Dendritic cell treated with granulocyte-macrophage colony-stimulating factor and Interleukin-4, amounts not matched to agents 40 ng/mL and 50 ng/mL, for 4 days (primary cell): Measurements from ENCODE around the gene GSE1.

Experiments
- H3K27ac Mint-ChIP-seq: one replicate; pipeline ENCODE4 v1.8.0; 2022; ENCODE audit warnings: mild to moderate bottlenecking, mixed read lengths
- H3K27me3 Mint-ChIP-seq: one replicate; pipeline ENCODE4 v1.8.0; 2022; ENCODE audit warnings: mild to moderate bottlenecking, mixed read lengths
- H3K36me3 Mint-ChIP-seq: one replicate; pipeline ENCODE4 v1.8.0; 2022; ENCODE audit warnings: low read depth, mixed read lengths
- H3K4me1 Mint-ChIP-seq: one replicate; pipeline ENCODE4 v1.8.0; 2022; ENCODE audit warnings: low read depth, mixed read lengths
- H3K4me3 Mint-ChIP-seq: one replicate; pipeline ENCODE4 v1.8.0; 2022; ENCODE audit warnings: mild to moderate bottlenecking, moderate library complexity, mixed read lengths
- H3K9me3 Mint-ChIP-seq: one replicate; pipeline ENCODE4 v1.8.0; 2022; ENCODE audit warnings: mixed read lengths
- intact Hi-C: fragments of 100-400 bp; cut with micrococcal nuclease; formaldehyde crosslinking; loops from one replicate; pipeline ENCODE4 v1.15.0; 2022

The GSE1 gene

DNA sequence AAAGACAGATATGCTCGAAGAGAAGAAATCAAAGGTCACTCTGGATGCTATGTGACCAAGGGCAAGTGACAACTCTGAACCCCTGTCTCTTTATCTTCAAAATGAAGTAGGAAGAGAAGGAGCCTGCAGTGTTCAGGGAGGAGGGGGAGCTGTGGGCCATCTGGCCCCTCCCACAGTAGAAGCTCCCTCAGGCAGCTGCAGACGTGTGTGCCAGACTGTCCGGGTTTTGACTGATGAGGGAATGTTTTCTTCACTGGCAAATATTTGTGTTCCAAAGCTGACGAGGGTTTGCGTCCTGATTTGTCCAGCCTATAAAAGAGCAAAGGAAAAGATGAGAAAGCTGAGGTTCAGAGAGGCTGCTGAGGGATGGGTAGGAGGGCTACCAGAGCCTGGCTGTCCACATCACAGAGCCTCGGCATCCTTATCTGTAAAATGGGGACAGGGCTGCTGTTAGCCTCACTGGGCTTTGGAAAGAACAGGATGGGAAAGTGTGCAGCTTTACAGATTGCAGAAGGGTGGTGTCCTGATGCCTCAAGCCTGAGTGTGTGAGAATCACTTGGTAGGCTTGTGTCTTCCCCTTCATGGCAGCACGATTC is 77.4 kb downstream of the GSE1 start:
- intact Hi-C loops, result no loop called here
- H3K9me3 Mint-ChIP-seq, result no peaks in the 10 kb centered on the region
- H3K4me1 Mint-ChIP-seq, result peaks cover 13% of the 10 kb centered on the region
- H3K4me3 Mint-ChIP-seq, result no peak overlapping the region
- H3K27ac Mint-ChIP-seq, result no peak overlapping the region
- no peaks in the 10 kb centered on the region for H3K36me3 Mint-ChIP-seq
- H3K27me3 Mint-ChIP-seq, result peaks cover 13% of the 10 kb centered on the region

DNA sequence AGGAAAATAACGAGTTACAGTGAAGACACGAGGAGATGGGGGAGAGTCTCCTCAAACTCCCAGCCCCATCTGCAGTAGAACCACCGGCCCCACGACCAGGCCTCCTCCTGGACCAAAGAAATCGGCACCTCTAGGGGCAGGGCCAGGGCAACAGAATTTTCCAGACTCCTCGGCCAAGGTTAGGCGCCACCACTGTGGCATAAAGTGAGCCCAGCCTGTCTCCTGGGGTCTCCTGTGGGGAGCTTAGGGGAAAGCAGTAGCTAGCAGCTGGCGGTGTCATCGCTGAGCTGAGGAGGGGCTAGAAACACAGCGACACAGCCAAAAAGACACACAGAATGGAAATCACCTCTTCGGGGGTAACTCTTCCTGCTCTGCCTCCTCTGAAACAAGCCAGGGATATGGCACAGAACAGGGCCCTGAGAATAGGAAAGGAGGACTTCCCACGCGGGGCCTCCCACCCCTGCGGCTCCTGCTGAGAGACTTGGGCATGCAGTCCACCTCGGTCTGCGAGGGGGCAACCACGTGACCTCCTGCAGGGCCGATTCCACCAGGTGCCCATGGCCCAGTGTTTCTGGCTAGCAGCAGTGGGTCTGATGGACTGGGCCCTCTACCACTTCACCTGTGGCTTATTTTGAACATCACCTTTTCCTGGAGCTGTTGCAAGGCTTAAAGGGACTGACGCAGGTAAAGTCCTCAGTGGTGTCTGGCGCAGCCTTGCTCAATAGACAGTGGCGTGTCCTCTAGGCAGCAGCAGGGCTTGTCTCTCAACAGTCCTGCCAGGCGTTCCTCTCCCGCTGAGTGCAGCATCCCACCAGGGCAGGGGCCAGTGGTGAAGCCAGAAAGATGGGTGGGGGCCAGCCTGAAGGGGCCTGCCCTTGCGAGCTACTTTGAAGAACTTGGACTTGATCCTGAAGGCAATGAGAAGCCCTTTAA is 82.3 kb downstream of the GSE1 start:
- H3K36me3 Mint-ChIP-seq, result no peaks in the 10 kb centered on the region
- H3K9me3 Mint-ChIP-seq, result no peaks in the 10 kb centered on the region
- H3K27me3 Mint-ChIP-seq, result peaks cover 25% of the 10 kb centered on the region
- H3K27ac Mint-ChIP-seq, result no peak overlapping the region
- intact Hi-C loops, result no loop called here
- peaks cover 16% of the 10 kb centered on the region for H3K4me1 Mint-ChIP-seq
- H3K4me3 Mint-ChIP-seq, result no peak overlapping the region

DNA sequence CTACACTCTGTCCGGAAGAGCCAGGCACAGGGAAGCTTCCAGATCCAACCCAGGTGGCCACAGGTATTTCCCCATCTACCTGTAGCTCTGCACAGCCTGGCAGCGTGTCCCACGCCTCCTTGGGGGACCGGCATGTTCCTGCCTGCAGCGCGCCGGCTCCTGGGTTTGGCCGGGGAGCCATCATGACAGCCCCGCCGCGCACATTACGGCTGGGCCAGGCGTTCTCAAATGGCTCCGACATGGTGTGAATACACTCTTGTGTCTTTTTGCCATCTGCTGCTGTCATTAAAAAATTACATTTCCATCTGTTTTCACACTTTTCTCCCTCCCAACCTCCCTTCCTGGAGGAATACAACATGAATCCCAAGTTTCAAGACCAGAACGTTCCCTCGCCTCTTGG is 83.7 kb downstream of the GSE1 start:
- H3K27me3 Mint-ChIP-seq, result peaks cover 23% of the 10 kb centered on the region
- no peaks in the 10 kb centered on the region for H3K36me3 Mint-ChIP-seq
- intact Hi-C loops, result no loop called here
- no peak overlapping the region for H3K27ac Mint-ChIP-seq
- no peaks in the 10 kb centered on the region for H3K9me3 Mint-ChIP-seq
- H3K4me3 Mint-ChIP-seq, result no peak overlapping the region
- peaks cover 16% of the 10 kb centered on the region for H3K4me1 Mint-ChIP-seq

DNA sequence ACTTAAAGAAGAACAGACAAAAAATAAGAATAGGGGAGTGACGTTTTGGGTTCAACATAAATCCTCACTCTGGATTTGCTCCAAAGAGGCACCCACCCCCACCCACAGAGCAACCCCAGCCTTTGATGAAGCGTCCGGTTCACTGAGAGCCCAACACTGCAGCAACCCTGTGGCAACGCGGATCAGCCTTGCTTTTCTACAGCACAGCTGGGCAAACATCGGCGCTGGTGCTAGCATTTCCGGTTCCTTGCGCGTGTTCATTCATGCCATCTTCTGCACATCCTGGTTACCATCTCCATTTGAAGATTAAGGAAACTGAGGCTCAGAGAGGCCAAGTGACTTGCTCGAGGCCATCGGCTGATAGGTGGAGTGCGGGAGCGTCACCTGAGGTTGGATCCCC is 84.3 kb downstream of the GSE1 start:
- H3K9me3 Mint-ChIP-seq, result no peaks in the 10 kb centered on the region
- peaks cover 23% of the 10 kb centered on the region for H3K27me3 Mint-ChIP-seq
- H3K4me3 Mint-ChIP-seq, result no peak overlapping the region
- no peaks in the 10 kb centered on the region for H3K36me3 Mint-ChIP-seq
- intact Hi-C loops, result no loop called here
- H3K4me1 Mint-ChIP-seq, result peaks cover 21% of the 10 kb centered on the region
- no peak overlapping the region for H3K27ac Mint-ChIP-seq

DNA sequence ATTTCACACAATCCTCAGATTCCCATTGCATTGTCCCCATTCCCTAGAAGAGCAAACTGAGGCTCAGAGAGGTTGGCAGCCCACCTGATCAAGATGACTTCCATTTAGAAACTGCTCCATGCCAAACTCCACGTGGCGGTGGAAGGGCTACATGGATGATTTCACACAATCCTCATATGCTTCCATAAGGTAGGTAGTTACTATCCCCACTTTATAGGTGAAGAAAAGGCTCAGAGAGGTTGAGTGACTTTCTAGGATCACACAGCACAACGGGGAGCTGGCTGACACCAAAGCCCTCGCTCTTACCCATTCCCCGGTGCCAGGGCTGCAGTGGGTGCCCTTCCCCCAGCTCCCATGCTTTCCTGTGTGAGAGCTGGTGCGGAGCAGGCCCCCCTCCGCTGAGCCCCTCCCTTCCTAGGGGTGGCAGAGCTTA is 85.4 kb downstream of the GSE1 start:
- H3K27ac Mint-ChIP-seq, result no peak overlapping the region
- intact Hi-C loops, result no loop called here
- peaks cover 17% of the 10 kb centered on the region for H3K4me1 Mint-ChIP-seq
- no peaks in the 10 kb centered on the region for H3K9me3 Mint-ChIP-seq
- no peak overlapping the region for H3K4me3 Mint-ChIP-seq
- H3K36me3 Mint-ChIP-seq, result no peaks in the 10 kb centered on the region
- H3K27me3 Mint-ChIP-seq, result peaks cover 21% of the 10 kb centered on the region

DNA sequence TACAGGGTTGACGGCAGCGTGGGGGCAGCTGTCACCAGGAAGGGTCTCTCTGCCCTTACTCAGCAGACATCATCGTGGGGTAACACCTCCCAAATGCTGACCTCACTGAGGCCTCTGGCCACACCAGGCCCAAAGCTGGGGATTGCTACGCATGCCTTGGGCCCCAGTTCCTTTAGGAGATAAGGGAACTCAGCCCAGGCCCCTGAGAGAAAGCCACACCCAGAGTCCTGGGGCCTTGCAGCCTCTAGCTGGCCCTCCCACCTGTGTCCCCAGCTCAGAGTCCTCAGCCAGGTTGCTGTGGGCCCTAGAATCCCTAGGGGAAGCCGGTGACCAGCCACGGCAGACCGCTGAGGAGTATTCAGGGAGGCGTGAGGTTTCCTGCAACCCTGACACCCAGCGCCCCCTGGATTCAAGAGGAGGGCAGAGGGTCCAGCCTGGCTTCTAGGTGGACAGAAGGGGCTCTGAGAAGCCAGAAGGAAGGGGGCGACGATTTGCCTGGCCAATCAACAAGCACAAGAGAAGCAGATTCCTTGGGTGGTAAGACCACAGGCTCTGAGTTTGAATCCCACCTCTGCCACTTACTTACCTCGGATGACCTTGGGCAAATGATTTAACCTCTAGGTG is 85.9 kb downstream of the GSE1 start:
- intact Hi-C loops, result no loop called here
- no peaks in the 10 kb centered on the region for H3K9me3 Mint-ChIP-seq
- no peak overlapping the region for H3K27ac Mint-ChIP-seq

DNA sequence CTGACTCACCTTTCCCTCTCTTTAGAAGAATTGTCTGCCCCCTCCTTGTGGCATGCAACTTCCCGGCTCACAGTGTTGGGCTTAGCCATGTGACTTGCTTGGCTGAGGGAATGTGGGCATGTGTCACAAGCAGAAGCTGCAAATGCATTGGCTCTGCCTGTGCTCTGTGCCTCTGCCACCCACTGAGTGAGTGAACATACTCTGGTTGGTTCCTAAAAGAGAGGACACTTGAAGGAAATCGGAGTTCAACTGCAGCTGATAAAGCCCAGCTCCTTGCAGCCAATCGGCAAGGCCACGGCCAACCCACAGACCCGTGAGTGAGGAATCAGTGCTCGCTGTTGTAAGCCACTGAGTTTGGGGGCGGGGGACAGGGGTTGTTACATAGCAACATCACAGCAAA is 86.5 kb downstream of the GSE1 start:
- peaks cover 16% of the 10 kb centered on the region for H3K4me1 Mint-ChIP-seq
- no peak overlapping the region for H3K27ac Mint-ChIP-seq
- no peaks in the 10 kb centered on the region for H3K9me3 Mint-ChIP-seq
- intact Hi-C loops, result no loop called here
- H3K36me3 Mint-ChIP-seq, result no peaks in the 10 kb centered on the region
- peaks cover 19% of the 10 kb centered on the region for H3K27me3 Mint-ChIP-seq
- H3K4me3 Mint-ChIP-seq, result no peak overlapping the region

More for the DNA sequence above, 85.9 kb downstream of the GSE1 start:
- Mint-ChIP-seq H3K36me3 (no peaks in the 10 kb centered on the region), H3K27me3 (peaks cover 21% of the 10 kb centered on the region), H3K4me1 (peaks cover 16% of the 10 kb centered on the region), H3K4me3 (no peak overlapping the region)

DNA sequence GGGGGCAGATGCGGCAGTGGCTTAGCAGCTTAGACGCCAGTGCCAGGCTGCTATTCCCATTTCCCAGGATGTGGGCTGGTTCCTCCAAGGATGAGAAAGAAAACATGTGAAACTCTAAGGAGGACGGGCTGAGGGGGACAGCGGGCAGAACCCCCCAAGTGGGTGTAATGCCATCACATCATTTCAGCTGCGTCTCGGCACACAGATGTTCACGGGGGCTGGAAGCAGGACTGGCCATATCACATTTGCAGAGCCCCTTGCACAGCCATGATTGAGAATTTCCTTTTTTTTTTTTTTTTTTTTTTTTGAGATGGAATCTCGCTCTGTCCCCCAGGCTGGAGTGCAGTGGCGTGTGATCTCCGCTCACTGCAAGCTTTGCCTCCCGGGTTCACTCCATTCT is 90.9 kb downstream of the GSE1 start:
- Mint-ChIP-seq H3K4me3 (no peak overlapping the region), H3K36me3 (peaks cover 14% of the 10 kb centered on the region), H3K4me1 (peaks cover 15% of the 10 kb centered on the region), H3K27me3 (peaks cover 1% of the 10 kb centered on the region), H3K9me3 (no peaks in the 10 kb centered on the region), H3K27ac (no peak overlapping the region)
- intact Hi-C loops, result no loop called here

DNA sequence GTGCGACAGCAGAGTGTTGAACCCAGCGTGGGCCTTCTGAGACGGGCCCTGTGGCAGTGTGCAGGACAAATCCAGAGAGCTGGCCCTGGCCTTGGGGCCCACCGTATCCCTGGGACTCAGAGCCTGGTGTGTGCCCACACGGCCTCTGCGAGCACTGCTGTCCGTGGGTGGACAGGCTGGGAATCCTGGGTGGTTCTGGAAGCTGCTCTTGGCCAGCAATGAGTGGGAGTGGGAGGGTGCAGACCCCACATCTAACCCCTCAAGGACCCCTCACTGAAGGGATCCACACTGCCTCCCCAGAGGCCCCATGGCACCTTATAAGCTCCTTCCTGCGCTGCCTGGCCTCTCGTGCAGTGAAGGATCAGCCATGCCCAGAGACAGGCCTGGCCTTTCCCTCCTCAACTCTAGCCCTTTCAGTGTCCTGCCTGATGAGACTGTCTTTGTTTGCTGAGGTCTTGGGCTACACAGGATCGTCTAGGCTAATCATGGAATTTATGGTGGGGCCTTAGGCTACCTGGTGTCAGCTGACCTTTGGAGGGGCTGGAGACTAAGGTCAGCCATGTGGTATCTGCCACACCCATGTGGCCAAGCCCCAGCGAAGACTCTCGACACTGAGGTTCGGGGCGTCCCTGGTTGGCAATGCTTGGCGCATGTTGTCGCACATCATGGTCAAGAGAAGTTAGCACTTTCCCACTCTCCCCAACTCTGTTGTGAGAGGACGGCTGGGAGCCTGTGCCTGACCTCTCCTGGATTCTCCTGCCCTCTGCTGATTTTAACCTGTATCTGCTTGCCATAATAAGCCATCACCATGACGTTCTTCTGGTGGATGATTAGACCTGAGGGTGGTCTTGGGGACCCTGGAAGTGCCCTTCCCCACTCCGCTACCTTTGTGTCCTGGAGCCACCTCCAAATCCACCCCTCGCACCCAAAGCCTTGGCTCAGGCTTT is 92.1 kb downstream of the GSE1 start:
- Mint-ChIP-seq H3K36me3 (peaks cover 22% of the 10 kb centered on the region), H3K4me3 (no peak overlapping the region), H3K27ac (no peak overlapping the region), H3K4me1 (peaks cover 6% of the 10 kb centered on the region), H3K27me3 (no peaks in the 10 kb centered on the region), H3K9me3 (no peaks in the 10 kb centered on the region)
- intact Hi-C loops, result no loop called here

DNA sequence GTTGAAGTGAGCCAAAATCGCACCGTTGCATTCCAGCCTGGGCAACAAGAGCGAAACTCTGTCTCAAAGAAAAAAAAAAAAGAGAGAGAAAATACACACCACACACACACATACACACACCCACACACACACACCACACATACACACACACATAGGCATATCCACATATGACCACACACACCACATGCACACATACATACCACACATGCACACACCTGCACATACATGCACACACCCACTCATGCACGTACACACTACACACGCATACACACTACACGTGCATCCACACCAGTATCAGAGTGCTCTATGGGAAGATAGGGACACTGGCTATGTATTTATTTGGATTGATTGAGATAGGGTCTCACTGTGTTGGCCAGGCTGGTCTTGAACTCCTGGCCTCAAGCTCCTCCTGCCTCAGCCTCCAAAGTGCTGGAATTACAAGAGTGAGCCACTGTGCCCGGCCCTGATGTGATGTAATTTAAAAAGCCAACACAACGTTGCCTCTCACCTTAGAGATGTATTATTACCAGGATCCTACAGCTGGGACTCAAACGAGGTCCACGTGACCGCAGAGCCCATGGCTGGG is 93.4 kb downstream of the GSE1 start:
- Mint-ChIP-seq H3K4me3 (no peak overlapping the region), H3K4me1 (peaks cover 6% of the 10 kb centered on the region), H3K9me3 (peaks cover under 1% of the 10 kb centered on the region), H3K27ac (no peak overlapping the region), H3K36me3 (peaks cover 29% of the 10 kb centered on the region), H3K27me3 (no peaks in the 10 kb centered on the region)
- intact Hi-C loops, result no loop called here

DNA sequence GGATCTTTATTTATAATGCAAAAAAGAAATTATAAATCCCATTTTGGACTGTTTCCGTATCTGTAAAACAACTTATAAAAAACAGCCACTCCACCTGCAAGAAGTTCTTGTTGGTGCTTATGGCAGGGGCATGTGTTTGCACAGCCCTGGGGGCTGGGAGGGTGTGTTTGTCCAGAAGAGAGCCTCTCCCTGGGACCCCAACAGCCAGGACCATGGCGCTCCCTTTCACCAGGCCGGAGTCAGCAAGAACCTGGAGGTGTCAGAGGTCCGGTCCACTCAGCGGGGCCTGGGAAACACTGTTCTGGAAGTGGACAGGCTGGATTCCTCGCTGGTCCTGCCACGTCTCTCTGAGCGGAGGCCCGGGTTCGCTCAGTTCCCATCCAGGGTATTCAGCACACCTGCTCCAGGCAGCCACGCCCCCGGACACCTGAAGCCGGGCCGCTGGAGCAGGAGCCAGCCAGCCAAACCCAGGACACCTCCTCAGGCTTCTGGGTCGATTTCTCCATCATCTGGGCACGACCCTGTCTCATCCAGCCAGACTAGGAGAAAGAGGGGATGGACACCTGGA is 94.5 kb downstream of the GSE1 start:
- Mint-ChIP-seq H3K9me3 (peaks cover 11% of the 10 kb centered on the region), H3K27me3 (no peaks in the 10 kb centered on the region), H3K27ac (no peak overlapping the region), H3K4me3 (no peak overlapping the region), H3K36me3 (peaks cover 39% of the 10 kb centered on the region), H3K4me1 (no peaks in the 10 kb centered on the region)
- intact Hi-C loops, result no loop called here

DNA sequence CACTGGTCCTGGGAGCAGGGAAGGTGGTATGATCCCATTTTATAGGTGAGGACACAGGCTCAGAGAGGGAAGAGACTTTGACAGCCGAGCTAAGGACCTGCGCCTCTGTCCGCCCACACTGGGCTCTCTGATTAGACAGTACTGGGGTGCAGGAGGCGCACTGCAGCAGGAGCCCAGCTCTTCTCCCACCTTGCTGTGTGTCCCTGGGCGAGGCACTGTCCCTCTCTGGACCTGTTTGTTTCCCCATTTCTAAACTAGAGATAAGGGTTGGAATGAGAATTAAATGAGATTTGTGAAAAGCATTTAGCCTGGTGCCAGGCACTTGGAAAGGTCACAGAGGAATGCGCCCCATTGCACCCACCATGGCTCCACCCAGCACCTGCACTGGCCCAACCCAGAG is 95.2 kb downstream of the GSE1 start:
- Mint-ChIP-seq H3K9me3 (peaks cover 17% of the 10 kb centered on the region), H3K27me3 (no peaks in the 10 kb centered on the region), H3K4me1 (no peaks in the 10 kb centered on the region), H3K4me3 (no peak overlapping the region), H3K27ac (no peak overlapping the region), H3K36me3 (peaks cover 46% of the 10 kb centered on the region)
- intact Hi-C loops, result no loop called here
